Central memory CD8-positive, alpha-beta T cell (primary cell): ENCODE data around the gene POLD3.

Experiments used
- ATAC-seq: fragments of 150-1000 bp; cut with Tn5 transposase; replicated peaks from 2 replicates; pipeline ENCODE4 v1.10.0; 2022; ENCODE audit warnings: mild to moderate bottlenecking, moderate FRiP score, moderate number of reproducible peaks; ENCODE audit not compliant: poor library complexity, severe bottlenecking; ENCODE audit errors: extremely low read depth
- DNase-seq, 2 donors: peaks; one replicate each; pipeline ENCODE4 v3.0.0; 2021; ENCODE audit warnings: low spot score in 2 of 2
- H3K27ac Mint-ChIP-seq: one replicate; pipeline ENCODE4 v1.8.0; 2022; ENCODE audit warnings: low read depth, mild to moderate bottlenecking, moderate library complexity, mixed read lengths
- H3K27me3 Mint-ChIP-seq: one replicate; pipeline ENCODE4 v1.8.0; 2022; ENCODE audit warnings: mixed read lengths
- H3K36me3 Mint-ChIP-seq: one replicate; pipeline ENCODE4 v1.8.0; 2022; ENCODE audit warnings: mild to moderate bottlenecking, moderate library complexity, mixed read lengths; ENCODE audit not compliant: insufficient read depth
- H3K4me1 Mint-ChIP-seq: one replicate; pipeline ENCODE4 v1.8.0; 2022; ENCODE audit warnings: mixed read lengths
- H3K4me3 Mint-ChIP-seq: one replicate; pipeline ENCODE4 v1.8.0; 2022; ENCODE audit warnings: mild to moderate bottlenecking, moderate library complexity, mixed read lengths
- H3K9me3 Mint-ChIP-seq: one replicate; pipeline ENCODE4 v1.8.0; 2022; ENCODE audit warnings: mixed read lengths

The POLD3 gene, protein sequence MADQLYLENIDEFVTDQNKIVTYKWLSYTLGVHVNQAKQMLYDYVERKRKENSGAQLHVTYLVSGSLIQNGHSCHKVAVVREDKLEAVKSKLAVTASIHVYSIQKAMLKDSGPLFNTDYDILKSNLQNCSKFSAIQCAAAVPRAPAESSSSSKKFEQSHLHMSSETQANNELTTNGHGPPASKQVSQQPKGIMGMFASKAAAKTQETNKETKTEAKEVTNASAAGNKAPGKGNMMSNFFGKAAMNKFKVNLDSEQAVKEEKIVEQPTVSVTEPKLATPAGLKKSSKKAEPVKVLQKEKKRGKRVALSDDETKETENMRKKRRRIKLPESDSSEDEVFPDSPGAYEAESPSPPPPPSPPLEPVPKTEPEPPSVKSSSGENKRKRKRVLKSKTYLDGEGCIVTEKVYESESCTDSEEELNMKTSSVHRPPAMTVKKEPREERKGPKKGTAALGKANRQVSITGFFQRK

DNA sequence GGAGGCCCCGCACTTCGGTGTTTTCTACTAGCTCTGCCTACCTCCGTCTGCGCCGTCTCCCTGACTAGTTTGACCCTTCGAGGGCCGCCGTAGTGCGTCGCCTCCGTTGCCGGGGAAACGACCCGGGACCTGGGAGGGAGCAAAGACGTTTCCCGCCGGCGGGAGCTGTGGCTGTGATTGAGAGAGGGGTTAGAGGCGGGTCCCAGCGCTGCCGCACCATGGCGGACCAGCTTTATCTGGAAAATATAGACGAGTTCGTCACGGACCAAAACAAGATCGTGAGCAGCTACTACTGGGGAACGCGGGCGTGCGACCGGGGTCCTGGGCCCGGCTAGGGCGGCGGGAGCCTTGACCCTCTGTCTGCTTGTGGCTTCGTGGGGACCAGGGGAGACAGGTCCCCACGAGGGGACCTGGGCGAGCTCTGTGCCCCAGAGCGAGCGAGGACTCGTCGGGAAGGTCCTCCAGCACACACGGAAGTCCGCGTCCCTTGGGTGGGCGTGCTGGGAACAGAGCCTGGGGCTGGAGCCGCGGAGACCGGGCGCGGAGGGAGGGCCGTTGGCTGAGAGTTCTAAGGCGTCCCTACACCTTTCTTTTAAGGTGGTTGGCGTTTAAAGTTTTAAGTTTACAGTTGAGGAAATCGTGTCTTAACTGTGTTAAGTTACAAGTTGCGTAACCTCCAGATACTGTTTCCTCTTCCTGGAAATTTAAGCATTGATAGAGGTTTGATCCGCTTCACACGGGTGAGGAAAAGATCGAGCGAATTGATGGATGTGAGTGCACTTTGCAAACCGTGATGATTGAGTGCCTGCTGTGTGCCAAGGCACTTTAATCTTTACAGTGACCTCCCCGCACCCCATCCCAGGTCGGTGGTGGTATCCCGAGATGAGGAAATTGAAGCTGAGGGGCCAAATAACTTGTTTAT lies at the start of gene POLD3:
Gene POLD3, plus strand, starts transcription at position 142 of the 922 bp plus-strand sequence. Its CDS starts 77 bp downstream, at position 219.
- ATAC-seq (peak; percentile 95), DNase-seq (peak; percentile 85 to 86)
- Mint-ChIP-seq H3K9me3 (no peaks in the 10 kb centered on the region), H3K27ac (peak within 1 kb of the TSS; percentile 99), H3K4me3 (peak within 1 kb of the TSS; percentile 98), H3K4me1 (peaks cover 28% of the 10 kb centered on the region), H3K36me3 (peaks cover 4% of the 10 kb centered on the region), H3K27me3 (no peaks in the 10 kb centered on the region)

DNA sequence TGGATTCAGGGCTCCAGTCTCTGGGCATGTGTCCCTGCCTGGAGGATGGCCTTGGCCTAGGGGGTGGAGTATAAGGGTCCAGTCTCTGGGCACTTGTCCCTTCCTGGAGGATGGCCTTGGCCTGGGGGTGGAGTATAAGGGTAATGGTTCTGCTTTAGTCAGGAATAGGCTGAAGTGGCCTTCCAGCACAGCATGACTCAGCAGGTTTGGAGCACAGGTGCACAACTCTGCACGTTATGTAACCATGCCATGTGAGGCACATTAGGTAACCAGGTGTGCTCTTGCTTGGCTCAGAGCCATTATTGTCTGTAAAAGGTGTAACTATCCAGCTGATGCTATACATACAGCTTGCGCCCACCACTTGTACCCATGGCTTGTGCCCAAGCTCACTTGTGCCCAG lies 48.4 kb upstream of the POLD3 start:
- H3K27me3 Mint-ChIP-seq, result peaks cover 39% of the 10 kb centered on the region
- no peak overlapping the region for H3K4me3 Mint-ChIP-seq
- ATAC-seq (no peak), DNase-seq (no peak)
- no peaks in the 10 kb centered on the region for H3K4me1 Mint-ChIP-seq
- H3K36me3 Mint-ChIP-seq, result no peaks in the 10 kb centered on the region
- H3K27ac Mint-ChIP-seq, result no peak overlapping the region
- no peaks in the 10 kb centered on the region for H3K9me3 Mint-ChIP-seq

DNA sequence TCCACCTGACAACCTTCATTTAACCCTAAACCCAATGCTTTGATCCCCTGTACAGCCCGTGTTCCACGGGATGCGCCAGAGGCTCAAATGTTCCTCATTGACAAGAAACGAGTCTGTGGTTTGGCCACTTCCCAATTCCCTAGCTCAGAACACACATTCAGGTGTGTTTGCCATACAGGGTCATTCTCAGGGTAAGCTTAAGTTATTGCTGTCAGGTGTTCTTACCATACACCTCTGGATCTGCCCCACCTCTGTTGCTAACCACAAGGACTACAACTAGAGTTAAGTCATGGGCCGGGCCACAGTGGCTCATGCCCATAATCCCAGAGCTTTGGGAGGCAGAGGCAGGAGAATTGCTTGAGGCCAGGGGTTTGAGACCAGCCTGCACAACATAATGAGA lies 45.6 kb upstream of the POLD3 start:
- Mint-ChIP-seq H3K27ac (no peak overlapping the region), H3K9me3 (no peaks in the 10 kb centered on the region), H3K36me3 (no peaks in the 10 kb centered on the region), H3K4me1 (no peaks in the 10 kb centered on the region), H3K27me3 (peaks cover 21% of the 10 kb centered on the region), H3K4me3 (no peak overlapping the region)
- DNase-seq, result no peak
- ATAC-seq, result no peak

DNA sequence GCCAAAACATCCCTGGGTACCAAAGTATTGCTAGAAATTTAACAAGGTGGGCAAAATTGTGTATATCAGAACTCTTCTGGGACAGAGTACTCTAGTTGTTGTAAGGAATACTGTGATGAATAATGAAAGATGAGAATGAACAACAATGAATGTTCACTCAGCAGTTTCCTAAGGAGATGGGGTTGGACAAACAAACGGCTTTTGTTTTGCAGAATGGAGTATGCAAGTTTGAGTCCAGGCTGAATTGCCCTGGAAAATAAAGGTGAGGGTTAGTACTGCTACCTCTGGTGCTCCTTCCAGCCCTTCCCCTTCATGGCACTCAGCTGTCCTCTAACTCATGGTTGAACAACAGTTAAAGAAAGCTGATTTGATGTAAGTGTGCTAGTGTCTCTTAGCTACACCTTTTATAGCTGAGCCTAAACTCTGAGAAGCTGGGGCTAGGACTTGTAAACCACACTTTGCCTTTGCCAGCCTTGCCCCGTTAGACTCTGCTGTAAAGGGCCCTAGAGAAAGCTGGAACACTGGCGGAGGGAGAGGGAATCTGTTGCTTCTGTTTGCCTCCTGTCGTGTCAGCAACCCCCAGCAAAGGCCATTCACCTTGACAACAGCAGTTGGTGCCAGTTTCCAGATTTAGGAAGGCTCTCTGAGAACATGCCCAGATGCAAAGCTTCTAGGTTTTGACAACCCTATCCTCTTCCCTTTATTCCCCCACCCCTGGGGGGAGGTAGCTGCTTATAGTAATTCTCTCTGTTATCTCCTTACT lies 41.2 kb upstream of the POLD3 start:
- Mint-ChIP-seq H3K27ac (no peak overlapping the region), H3K4me1 (no peaks in the 10 kb centered on the region), H3K36me3 (no peaks in the 10 kb centered on the region), H3K4me3 (no peak overlapping the region), H3K27me3 (peaks cover 40% of the 10 kb centered on the region), H3K9me3 (no peaks in the 10 kb centered on the region)
- DNase-seq (no peak), ATAC-seq (no peak)

DNA sequence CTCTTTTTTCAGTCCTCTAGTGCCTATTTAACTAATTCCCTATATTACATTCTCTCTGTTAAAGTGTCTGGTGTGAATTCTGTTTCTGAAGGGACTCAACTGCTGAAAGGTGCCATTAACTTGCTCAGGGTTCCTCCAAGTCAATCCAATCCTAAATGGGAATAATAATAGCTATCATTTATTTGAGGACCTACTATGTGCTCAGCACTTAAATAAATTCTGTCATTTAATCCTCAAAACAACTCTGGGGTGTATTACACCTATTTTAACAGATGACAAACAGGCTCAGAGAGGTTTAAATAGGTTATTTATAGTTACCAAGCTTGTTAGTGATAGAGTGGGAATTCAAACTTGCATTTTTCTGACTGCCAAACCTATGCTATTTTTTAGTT lies 40.6 kb upstream of the POLD3 start:
- H3K27me3 Mint-ChIP-seq, result peaks cover 45% of the 10 kb centered on the region
- H3K4me1 Mint-ChIP-seq, result no peaks in the 10 kb centered on the region
- ATAC-seq, result no peak
- H3K27ac Mint-ChIP-seq, result no peak overlapping the region
- no peak overlapping the region for H3K4me3 Mint-ChIP-seq
- H3K9me3 Mint-ChIP-seq, result no peaks in the 10 kb centered on the region
- H3K36me3 Mint-ChIP-seq, result no peaks in the 10 kb centered on the region
- DNase-seq, result no peak

DNA sequence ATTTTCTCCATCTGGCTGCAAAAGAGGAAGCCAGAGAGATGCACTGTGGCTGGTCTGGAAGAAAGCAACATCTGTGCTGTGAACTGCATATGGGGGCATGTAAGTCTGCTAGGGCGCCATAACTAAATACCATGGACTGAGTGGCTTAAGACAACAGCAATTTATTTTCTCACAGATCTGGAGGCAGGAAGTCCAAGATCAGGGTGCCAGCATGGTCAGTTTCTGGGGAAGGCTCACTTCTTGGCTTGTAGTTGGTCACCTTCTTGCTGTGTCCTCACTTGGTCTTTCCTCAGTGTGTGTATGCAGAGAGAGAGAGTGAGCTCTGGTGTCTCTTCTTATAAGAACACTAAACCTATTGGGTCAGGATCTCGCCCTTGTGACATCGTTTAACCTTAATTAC lies 34.9 kb upstream of the POLD3 start:
- DNase-seq, result no peak
- Mint-ChIP-seq H3K36me3 (peaks cover 1% of the 10 kb centered on the region), H3K27ac (no peak overlapping the region), H3K4me3 (no peak overlapping the region), H3K27me3 (peaks cover 46% of the 10 kb centered on the region), H3K9me3 (no peaks in the 10 kb centered on the region), H3K4me1 (no peaks in the 10 kb centered on the region)
- no peak for ATAC-seq

DNA sequence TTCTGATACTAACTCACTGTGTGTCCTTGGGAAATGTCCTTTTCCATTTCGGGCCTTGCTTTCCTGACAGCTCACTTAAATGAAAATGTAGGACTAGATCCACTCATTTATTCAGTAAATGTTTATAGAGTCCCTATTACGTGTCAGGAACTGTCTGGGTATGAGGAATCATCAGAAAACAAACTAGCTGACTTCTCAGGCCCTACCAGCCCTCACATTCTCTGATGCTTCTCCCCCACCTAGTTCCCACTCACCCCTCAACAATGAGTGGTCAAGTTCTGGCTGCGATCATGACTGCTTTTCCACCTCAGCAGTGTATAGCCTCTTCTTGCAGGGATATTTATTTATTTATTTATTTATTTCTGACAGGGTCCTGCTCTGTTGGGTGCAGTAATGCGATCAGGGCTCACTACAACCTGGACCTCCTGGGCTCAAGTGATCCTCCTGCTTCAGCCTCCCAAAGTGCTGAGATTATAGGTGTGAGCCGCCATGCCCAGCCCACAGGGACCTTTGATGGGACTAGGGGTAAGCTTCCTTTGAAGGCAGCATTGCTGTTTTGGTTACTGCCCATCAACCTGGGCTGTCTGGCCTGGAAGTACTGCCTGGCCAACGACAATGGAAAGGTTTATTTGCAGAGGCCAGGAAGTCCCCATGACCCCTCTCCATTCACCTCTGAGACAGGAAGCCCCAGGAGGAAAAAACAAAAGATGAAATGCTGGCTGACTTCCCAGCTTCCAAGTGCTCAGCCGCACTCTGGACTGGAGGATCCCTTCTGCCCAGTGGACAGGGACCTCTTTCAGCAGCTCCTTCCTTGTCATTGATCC lies 33.1 kb upstream of the POLD3 start:
- Mint-ChIP-seq H3K4me3 (no peak overlapping the region), H3K27ac (no peak overlapping the region), H3K9me3 (no peaks in the 10 kb centered on the region), H3K27me3 (peaks cover 47% of the 10 kb centered on the region), H3K4me1 (no peaks in the 10 kb centered on the region), H3K36me3 (peaks cover 1% of the 10 kb centered on the region)
- ATAC-seq (no peak), DNase-seq (no peak)

DNA sequence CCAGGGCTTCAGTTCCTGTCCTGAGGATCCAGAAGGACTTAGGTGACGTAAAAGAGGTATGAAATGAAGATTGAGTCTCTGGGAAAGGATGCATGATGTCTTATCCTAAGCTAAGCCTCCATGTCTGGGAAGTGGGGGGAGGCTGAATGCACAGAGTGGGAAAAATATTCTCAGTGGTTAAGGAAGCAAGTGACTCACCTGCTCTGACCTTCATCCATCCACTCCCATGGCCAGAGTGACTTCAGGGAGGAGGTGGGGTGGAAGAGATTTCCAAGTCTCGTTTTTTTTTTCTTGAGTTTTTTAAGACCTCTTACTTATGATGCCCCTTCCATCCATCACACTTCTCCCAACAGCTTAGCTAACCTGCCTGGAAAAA lies 32.5 kb upstream of the POLD3 start:
- no peak overlapping the region for H3K27ac Mint-ChIP-seq
- ATAC-seq, result no peak
- DNase-seq, result no peak
- H3K27me3 Mint-ChIP-seq, result peaks cover 47% of the 10 kb centered on the region
- no peaks in the 10 kb centered on the region for H3K4me1 Mint-ChIP-seq
- H3K36me3 Mint-ChIP-seq, result peaks cover 1% of the 10 kb centered on the region
- H3K9me3 Mint-ChIP-seq, result no peaks in the 10 kb centered on the region
- H3K4me3 Mint-ChIP-seq, result no peak overlapping the region

DNA sequence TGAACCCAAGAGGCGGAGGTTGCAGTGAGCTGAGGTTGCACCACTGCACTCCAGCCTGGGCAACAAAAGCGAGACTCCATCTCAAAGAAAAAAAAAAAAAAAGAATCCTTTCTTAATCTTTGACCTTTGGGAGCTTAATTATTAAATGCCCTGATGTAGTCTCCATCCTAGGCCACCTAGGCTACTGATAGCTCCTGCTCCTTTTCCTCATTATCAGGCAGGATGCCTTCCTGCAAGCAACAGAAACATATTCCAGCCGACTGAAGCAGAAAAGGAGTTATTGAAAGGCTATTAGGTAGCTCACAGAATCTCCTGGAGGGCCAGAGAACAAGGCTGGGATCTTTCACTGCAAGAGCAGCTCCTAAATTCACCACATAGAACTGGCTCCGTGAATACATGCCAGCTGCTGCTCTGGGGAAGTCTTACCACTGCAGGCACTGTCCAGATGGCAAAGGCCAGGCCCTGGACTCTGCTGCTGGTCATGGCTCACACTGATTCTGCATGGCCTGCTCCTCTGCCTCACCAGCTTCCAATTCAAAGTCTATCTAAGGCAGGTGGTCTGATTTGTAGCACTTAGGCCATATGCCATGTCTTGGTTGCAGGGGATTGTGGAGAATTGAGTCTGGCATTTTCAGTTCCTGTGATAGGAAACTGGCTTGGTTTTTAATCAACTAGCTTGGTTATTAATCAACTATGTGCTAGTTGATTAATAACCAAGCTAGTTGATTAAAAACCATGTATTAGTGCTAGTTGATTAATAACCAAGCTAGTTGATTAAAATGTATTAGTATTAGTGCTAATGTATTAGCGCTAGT lies 26.0 kb upstream of the POLD3 start:
- H3K27ac Mint-ChIP-seq, result no peak overlapping the region
- no peak for ATAC-seq

DNA sequence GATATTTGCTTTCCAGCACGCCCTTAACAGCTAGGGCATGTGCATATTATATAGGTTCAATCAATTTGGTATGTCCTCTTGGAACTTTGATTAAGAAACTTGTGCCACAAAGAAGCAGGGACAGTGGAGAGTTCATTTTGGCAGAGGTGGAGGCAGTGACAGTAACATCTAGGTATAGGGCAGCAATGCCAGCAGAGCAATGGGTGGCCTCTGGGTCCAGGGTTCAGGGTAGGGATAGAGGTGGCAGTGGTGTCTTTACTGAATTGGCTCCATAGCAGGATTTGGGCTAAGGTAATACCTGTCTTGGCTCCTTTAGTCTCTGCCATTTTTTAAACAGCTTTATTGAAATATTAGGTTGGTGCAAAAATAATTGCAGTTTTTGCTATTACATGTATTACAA lies 24.4 kb upstream of the POLD3 start:
- Mint-ChIP-seq H3K4me3 (no peak overlapping the region), H3K27me3 (peaks cover 21% of the 10 kb centered on the region), H3K9me3 (no peaks in the 10 kb centered on the region), H3K4me1 (no peaks in the 10 kb centered on the region), H3K27ac (no peak overlapping the region), H3K36me3 (no peaks in the 10 kb centered on the region)
- ATAC-seq (no peak), DNase-seq (no peak)

More for the DNA sequence above, 26.0 kb upstream of the POLD3 start:
- Mint-ChIP-seq H3K4me1 (no peaks in the 10 kb centered on the region), H3K36me3 (no peaks in the 10 kb centered on the region), H3K9me3 (no peaks in the 10 kb centered on the region), H3K4me3 (no peak overlapping the region), H3K27me3 (peaks cover 21% of the 10 kb centered on the region)
- no peak for DNase-seq
